Endometrium (tissue), 2 donors: ENCODE results near the gene PTH.

Experiments
- FAIRE-seq: peaks from 2 replicates; lab custom pipeline; 2012; peaks lifted over from hg19 to GRCh38; lab: Jason Lieb, UNC
- donor health status: control.
- donor health status: control.

PTH gene

DNA sequence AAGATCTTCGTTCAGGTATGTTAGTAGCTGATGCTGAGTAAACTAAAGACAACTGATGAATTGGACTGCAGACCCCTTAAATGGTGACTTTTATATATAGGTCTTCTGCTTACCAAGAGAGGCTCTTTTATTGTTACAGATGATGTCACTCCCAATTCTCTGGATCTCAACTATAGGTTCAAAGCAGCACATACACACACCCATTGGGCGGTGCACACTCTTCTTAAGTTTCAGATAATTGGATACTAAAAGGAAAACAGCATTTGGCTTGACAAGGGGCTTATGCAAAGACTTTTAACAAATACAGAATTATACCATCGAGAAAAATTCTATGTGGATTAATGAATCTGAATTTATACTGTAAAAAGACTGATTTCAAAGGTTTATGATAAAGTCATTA is at the start of gene PTH:
TSS of gene PTH (minus strand) at position 69 of the 400 bp plus-strand sequence. CDS start 3,142 bp downstream, outside the sequence.
- no peak for FAIRE-seq

GRCh38 chr11:13538044-13538443 is 42.2 kb upstream of the PTH start:
- FAIRE-seq, result no peak

DNA sequence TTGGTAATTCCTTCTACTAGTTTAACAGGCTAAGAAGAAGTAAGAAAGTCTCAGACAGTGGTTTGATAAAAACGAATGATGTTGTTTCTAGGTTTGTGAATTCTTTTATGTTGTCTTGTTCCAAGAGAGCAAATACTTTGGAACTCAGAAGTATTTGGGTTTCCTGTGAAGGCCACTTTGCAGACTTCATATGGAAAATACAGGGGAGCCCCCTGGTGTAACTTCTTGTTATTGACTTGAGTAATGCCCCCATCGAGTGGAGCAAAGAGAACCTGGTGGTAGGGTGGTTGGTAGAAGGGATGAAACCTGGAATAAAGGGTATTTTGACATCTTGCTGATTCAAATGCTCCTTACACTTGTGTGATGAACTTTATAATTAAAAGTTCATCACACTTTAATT is 40.0 kb upstream of the PTH start:
- FAIRE-seq, result no peak

GRCh38 chr11:13534358-13534757 is 38.6 kb upstream of the PTH start:
- no peak for FAIRE-seq

DNA sequence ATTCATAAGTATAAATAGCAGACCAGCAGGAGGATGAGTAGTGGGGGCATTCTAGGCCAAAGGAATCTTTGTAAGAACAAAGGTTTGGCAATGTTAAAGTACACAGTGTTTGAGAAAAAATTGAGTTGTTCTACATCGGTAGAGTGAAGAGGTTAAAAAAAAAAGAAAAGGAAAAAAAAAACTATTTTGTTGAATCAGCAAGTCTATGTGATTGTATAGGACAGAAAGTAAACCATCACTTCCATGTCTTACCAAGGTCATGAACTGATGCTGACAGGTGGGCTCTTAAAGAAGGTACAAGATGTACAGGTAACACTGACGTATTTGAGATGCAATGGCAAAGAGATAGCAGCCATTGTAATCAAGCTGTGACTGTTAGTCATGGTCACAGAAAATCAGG is 29.5 kb upstream of the PTH start:
- FAIRE-seq, result no peak

- no peak for FAIRE-seq
These were observed 7.6 kb upstream of the PTH start for GRCh38 chr11:13503393-13503792.

- no peak for FAIRE-seq
These were observed 6.7 kb upstream of the PTH start for GRCh38 chr11:13502492-13502891.

- no peak for FAIRE-seq
These were observed 1.7 kb downstream of the PTH start for GRCh38 chr11:13494051-13494450.

DNA sequence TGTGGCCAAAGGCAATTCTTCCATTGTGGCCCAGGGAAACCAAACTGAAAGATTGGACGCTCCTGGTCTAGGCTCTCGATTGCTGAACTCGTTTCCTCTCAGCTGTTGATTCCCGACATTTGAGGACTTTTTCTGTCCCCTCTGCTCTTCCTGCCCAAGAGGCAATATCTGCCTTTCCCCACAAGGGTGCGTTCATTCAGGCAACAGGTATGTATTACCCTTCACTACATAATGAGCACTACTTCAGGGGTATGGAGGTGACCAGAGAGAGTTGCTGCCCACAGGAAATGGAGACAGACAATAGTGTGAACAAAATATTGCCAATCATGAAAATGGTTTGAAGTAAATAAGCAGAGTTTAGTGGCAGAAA is 8.2 kb downstream of the PTH start:
- FAIRE-seq, result no peak

GRCh38 chr11:13486926-13487660 is 8.7 kb downstream of the PTH start:
- FAIRE-seq, result no peak

GRCh38 chr11:13480198-13480597 is 15.6 kb downstream of the PTH start:
- no peak for FAIRE-seq

DNA sequence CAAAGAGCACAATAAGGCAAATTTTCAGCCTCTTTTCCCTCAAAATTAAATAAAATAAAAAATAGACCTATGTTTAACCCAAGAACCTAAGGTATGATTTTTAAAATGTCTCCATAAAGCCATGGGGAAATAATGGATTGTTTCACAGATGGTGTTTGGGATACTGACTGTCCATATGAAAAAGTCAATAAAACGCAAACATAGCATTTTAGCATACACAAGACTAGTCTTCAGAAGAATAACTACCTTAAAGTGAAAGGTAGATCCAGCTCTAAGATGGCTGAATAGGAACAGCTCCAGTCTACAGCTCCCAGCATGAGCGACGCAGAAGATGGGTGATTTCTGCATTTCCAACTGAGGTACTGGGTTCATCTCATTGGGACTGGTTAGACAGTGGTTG is 16.1 kb downstream of the PTH start:
- FAIRE-seq, result no peak

DNA sequence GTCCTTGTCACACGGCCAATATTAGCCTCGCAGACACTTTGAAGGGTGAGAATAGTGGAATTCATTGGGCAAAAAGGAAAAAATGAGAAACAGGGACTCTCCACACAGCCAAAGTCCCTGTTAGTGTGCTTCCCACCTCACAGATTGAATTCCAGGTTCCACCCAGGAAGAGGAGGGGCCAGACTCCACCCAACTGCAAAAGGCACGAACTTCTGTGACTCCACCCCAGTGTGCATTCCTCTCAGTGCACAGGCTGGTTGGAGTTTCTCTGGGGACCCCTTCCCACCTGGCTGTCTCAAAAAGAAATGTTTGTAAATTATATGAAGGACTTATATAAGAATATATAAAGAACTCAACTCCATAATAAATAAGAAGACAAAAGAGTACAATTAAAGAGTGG is 20.7 kb downstream of the PTH start:
- no peak for FAIRE-seq

DNA sequence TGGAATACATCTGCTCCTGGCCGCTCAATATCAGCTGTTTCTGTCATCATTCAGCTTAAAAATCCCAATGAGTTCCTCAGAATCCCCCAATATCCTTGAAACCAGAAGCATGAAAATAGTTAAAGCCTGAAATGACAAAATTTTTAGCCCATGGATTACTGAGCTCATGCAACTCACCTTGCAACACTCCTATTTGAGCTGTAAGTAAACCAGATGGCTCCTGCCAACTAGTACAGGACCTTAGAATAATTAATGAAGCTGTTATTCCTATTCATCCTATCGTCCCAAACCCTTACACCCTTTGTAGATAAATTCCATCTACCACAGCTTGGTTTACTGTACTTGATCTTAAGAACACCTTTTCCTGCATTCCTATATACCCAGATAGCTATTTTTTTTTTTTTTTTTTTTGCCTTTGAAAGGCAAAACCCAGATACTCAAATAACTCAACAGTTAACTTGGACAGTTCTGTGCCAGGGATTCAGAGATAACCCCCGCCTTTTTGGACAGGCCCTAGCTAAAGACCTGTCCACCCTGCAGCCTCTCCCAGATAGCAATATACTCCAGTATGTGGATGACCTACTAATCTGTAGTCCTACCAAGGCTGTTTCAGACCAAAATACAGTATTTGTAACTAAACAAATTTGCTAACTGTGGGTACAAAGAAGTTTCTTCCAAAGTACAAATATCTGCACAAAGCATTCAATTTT is 22.6 kb downstream of the PTH start:
- FAIRE-seq, result no peak

GRCh38 chr11:13468750-13469149 is 27.0 kb downstream of the PTH start:
- no peak for FAIRE-seq

DNA sequence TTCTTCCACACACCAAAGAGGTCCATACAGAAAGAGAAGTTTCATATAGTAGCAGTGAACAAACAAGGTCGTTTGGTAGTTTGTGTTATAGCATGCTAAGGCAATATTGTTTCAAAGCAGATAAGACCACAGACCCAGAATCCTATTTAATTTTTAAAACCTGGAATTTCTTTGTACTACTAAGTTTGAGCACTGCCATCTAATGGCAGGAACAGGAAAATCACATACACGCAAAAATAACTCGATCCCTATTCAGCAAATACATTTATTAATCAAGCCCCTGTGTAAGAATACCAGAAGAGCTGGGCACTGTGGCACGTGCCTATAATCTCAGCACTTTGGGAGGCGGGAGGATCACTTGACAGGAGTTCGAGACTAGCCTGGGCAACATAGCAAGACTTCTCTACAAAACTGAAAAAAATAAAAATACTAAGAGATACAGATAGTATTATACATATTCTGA is 29.9 kb downstream of the PTH start:
- FAIRE-seq, result no peak

DNA sequence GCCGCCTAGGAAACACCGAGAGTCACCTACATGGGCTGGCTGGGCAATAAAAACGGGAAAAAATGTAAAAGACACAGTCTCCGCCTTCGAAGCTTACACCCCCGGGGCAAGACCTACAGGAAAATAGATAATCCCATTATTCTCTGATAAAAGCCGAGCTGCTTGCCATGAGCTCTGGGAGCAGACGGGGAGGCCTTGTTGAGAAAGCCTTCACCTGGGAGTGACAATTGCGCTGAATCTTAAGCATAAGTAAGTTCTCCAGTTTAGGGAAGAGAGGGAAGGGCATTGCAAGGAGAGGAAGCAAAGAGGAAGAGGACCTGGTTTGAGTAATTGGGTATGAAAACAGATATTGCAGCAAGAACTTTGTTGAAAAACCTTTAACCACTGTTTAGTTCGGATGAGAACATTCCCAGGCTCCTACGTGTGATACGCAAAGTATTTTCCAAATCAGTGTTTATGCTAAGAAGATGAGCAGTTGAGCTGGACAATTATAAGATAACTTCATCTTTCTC is 32.0 kb downstream of the PTH start:
- FAIRE-seq, result no peak

- no peak for FAIRE-seq
These were observed 32.7 kb downstream of the PTH start, which contains the start of gene BTBD10 for GRCh38 chr11:13462901-13463778. TSS of gene BTBD10 (minus strand) at chr11:13463222. CDS start at chr11:13445124, 18,098 bp downstream.

- FAIRE-seq, result no peak
These were observed 33.4 kb downstream of the PTH start for GRCh38 chr11:13462311-13462900.

DNA sequence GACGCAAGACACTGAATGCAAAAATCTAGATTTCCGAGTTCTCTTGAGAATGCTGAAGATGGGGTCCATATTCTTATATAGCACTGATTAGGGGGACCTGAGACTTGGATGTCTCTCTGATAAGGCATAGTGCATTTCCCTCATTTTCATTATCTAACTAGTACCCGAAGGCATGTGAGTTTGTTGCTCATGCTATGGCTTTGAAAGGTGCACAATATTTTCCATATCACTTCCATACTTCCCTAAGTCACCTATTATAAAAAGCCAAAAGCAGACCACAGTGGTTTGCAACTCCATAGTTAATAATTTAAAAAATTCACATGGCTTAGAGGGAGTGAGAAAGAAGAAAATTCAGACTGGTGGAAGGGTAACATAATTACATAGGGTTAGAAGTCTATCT is 34.5 kb downstream of the PTH start:
- no peak for FAIRE-seq

DNA sequence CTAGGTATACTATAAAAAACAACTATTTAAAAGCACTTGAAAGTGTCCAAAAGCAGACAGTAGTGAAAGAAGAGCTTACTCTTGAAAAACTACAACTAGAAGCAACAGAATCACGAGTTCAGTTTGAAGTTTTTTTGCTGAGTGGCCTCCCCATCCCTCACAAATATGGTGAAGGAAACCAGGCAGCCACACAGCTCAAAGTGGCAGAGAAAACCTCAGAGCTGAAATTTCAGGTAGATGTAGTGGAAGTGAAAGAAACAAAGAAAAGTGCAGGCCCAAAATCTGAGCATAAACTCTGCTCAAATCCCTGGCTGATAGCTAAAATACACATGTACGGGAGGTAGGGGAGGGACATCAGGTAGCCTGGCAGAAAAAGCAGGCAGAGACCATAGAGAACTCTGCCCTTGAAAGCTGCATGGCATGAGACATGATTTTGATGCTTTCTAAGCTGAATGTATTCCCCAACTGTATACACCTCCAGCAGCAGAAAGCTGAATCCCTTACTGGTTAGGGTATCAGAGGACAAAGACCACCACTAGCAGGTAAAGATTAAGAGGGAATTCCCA is 44.9 kb downstream of the PTH start:
- no peak for FAIRE-seq

DNA sequence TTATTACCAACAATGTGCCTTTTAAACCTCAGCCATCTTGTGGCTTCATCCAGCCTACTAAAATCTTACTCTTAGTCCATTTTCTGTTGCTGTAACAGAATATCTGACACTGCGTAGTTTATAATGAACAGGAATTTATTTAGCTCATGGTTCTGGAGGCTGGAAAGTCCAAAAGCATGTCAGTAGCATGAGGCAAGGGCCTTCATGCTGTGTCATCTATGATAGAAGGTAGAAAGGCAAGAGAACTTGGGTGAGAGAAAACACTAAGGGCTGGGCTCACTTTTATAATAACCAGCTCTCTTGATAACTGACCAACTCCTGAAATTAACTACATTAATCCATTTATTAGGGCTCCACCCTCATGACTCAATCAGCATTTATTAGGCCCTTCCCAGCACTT is 46.3 kb downstream of the PTH start:
- FAIRE-seq, result no peak
